ENCODE results near the gene CTNNA2.

GRCh38 chr2:80326861-80327260 is 814.0 kb downstream of the CTNNA2 start:
- TF ChIP-seq POLR2AphosphoS5 (IDR thresholded peaks at IDR 0.05; ENCODE audit: low read depth, low read length) (no peak), REST (IDR thresholded peaks at IDR 0.05; ENCODE audit: insufficient read depth in 1 of 2, low read depth in 2 of 2, low read length in 2 of 2) (no peak), TAF1 (IDR thresholded peaks at IDR 0.05; ENCODE audit: borderline replicate concordance, insufficient read depth, low read length) (no peak)
